HG03045 (cell line): ENCODE data around the gene CREB1.
"Not testable (repeated sequence)": the region's sequence is repeated elsewhere in the genome, so short reads cannot be mapped to it uniquely, and the experiment has no call there.

ENCODE experiments used
- ATAC-seq: cut with Tn5 transposase; IDR thresholded peaks from one replicate; pipeline ENCODE4 v1.9.1; 2021; ENCODE audit warnings: mild to moderate bottlenecking, moderate library complexity; ENCODE audit not compliant: unreplicated experiment

Gene CREB1

DNA sequence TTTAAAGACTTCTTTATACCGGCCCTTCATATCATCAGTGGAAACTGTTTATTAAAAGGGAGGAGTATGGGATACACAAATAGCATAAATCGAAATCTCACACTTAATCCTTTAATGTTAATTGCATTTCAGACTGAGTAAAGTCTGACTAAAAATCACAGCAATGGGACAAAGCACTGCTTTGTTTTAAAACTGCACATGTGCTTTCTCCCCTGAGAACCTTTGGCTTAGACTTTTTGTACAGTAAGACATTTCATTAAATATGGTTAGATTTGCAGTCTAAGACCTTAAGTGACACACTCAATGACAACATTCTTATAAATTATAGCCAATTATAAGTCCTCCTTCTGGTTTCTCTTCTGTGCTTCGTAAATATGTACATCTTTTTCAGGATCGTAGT lies 83.0 kb downstream of the CREB1 start:
- ATAC-seq = no peak

DNA sequence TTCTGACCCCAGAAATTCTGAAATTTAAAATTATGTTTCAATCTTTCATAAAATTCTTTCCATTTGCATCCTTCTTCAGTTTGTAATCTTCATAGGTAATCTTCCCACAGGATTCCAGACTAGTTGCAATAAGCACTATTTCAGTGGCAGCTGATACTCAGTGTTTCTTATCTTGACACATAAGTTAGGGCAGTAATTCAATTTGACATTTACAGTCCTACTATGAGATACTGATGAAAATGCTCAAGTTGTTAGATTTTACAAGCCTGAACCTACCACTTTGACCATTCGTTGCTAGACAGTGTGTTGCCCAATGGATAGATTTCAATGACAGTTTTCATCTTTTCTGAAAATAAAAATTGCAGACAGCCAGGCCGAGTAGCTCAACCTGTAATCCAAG lies 85.1 kb downstream of the CREB1 start:
- ATAC-seq = no peak

DNA sequence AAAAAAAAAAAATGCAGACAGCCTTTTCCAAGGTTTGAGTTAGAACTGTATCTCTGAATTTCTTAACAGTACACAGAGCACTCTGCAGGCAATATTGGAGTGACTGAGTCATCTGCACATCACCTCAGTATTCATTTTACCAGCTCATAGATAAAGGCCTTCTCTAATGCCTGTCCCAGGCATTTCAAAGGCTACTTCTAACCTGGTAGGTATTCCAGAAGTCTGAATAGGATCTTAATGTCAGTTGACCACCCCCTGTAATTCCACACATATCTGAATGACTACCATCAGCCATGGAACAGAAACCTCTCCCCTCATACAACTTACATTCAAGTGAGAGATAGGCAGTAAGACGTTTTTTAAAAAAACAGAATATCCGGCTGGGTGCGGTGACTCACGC lies 86.4 kb downstream of the CREB1 start:
- no peak for ATAC-seq

DNA sequence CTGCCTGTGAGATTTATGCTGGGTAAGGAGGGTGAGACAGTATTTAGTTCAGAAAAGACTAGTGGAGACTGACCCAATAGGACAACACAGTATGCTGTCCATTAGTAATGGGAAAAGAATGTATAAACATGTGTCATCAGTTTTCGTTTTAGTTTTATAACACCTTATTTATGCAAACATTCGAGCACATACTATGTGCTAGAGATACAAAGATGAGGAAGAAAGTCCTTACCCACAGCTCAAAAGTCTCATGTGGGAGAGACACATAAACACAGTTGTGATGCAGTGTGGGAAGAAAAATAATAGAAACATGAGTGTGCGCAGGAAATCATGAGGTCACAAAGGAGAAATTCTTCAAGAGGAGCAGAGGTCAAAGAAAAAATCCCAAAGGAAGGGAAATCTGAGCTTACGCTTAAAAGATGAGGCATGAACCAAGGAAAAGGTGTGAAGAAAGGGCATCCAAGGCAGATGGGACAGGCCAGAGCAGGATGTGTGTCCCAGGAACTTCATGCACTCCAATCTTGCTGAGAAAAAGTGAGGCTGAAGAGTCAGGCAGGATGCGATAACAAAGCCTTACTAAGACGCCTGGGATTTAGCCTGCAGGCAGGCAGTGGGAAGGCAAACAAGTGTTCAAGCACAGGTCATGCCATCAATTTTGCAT lies 87.4 kb downstream of the CREB1 start:
- no peak for ATAC-seq

DNA sequence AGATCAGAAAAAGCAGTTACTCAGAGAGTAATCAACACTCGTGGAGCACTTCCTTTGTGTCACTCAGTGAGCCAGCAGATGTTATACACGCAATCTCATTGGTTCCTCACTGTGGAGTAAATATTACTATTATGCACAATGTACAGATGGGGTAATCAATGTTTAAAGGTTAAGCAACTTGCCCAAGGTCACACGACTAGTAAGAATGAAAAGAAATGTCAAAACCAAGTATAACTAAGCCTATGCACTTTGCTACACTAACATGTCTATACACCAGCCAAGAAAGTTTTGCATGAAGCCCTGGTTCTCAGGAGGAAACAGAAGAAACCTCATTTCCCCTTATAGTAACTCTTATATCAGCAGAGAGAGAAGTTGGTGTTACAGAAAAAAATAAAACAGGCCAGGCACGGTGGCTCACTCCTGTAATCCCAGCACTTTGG lies 90.0 kb downstream of the CREB1 start:
- no peak for ATAC-seq

DNA sequence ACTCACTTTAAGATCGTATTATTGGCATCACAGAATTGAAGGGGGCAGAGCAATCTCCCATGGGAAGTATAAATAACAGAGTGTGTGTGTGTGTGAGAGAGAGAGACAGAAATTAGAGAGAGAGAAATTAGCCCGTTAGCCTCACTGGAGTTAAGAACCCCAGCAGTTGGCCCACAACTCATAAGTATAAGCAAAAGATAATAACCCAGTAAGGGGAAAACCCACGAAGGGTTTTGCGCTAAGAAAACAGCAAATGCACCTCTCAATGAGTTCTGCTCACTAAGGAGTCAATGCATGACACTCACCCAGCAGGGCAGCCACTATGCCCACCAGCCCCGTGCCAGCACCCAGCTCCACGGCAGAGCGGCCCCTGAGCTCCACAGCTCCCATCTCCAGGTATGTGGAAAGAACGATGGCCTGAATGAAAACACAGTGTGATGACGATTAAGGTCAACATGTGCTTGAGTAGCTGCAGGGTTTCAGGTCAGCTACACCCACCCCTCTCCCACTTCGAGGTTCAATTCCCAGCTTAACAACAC lies 91.8 kb downstream of the CREB1 start:
- no peak for ATAC-seq

DNA sequence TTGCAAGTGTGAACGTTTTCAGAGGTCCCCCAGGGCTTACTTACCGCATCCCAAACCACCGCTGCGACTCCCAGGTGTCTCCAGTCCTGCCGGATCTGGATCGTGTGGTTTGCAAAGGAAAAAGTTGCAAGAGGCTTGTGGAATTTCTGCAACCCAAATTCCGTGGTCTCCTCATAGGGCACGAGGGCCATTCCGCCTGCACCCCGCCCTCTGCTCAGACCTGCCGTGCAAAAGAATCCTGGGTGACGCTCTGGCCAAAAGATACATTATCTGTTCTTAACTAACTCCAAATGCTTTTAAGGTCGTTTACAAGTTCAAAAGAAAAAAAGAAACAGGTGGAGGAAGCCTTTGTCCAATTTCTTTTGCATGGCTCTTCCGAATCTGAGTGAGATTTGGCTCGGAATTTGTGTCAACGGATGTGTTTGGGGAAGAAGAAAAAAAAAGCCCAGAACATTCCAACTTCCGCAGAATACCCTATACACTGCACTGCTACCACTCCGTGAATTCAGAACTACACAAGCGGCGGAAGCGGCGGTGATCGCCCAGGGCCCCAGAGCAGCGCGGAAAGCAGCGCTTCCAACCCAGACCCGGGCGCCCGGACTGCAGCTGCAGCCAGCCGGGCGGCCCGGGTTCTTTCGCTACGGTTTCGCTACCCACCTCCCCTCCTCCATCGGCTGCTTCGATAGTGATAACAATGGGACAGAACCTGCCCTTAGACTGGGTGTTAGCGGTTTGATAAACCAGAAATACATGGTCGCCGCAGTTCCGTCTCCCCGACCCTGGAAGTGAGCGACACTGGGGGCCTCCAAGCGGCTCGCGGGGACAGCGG lies 94.6 kb downstream of the CREB1 start:
- peak; percentile 36 for ATAC-seq

DNA sequence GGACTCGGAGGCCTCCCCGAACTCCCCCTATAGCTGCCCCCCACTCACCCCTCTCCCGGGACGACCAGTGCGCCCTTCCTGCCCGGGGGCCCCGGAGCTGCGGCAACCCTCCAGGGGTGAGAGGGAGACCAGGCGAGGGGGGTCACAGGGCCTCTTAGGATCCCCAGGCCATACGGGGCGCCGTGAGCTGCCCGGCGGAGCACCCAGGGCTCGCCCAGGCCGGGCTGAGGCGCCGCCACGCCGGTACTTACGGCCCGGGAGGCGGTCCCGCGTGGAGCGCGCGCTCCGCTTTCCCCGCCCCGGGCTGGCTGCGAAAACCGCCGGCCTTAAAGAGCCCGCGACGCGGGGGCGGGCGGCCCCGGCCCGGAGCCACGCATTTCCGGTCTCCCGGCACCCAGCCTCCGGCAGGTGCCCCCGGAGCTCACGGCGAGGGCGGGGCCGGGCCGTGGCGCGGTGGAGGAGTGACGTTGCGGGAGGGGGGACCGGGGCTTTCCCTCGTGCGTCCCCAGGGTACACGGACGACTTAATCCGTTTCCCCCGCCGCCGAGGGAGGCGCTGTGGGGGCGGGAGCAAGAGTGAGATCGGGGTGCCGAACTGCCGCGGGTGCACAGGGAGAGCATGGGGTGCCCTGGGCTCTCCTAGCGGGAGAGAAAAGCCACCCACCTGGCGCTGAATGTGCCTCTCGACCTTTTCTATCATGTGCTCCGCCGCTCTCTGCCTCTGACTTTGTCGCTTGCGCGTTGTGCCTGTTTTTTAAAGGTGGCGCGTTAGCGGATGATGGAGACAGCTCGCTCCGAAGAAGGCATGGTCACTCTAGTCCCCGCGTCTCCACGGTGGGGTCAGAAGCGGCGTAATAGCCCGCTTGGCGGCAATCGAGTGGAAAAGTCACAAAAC lies 95.5 kb downstream of the CREB1 start, which contains the start of gene METTL21A:
METTL21A (minus strand) TSS at position 381 of the 894 bp plus-strand sequence. CDS start 1,019 bp downstream, outside the sequence.
- ATAC-seq = peak; percentile 63

DNA sequence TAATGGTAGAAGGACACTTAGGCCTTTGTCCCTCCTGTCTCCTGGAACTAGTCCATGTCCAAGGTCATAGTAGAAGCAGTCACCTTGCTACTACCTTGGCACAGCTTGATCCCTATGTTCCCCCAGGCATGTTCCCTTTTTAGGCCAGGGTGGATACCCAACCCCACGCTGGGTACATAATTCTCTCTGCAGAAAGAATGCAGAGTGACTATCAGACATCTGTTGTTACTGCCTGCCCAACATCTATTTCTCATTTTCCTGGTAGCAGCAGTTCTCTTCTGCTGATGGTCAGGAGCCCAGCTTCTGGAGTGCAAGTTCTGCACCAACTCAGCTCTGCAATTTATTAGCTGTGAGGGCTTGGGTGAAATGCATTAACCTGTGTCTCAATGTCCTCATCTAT lies 99.8 kb downstream of the CREB1 start:
- no peak for ATAC-seq

DNA sequence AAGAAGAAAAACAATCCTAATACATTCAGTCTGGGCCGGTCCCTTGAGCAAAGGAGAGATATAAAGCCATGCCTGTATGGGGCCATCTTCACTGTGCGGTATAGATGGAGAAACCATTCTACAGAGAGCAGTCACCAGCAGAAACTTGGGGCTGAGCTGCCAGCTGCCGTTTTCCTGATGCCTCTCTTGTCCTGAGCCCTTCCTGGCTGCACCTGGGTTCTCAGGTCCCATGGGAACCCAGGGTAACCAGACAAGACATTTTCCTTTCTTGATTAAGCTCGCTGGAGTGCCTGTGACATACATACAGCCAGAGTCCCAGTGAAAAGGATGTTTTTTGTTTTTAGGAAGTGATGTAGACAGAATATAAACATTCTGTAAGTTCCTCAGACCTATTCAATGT lies 100.7 kb downstream of the CREB1 start:
- ATAC-seq = no peak

DNA sequence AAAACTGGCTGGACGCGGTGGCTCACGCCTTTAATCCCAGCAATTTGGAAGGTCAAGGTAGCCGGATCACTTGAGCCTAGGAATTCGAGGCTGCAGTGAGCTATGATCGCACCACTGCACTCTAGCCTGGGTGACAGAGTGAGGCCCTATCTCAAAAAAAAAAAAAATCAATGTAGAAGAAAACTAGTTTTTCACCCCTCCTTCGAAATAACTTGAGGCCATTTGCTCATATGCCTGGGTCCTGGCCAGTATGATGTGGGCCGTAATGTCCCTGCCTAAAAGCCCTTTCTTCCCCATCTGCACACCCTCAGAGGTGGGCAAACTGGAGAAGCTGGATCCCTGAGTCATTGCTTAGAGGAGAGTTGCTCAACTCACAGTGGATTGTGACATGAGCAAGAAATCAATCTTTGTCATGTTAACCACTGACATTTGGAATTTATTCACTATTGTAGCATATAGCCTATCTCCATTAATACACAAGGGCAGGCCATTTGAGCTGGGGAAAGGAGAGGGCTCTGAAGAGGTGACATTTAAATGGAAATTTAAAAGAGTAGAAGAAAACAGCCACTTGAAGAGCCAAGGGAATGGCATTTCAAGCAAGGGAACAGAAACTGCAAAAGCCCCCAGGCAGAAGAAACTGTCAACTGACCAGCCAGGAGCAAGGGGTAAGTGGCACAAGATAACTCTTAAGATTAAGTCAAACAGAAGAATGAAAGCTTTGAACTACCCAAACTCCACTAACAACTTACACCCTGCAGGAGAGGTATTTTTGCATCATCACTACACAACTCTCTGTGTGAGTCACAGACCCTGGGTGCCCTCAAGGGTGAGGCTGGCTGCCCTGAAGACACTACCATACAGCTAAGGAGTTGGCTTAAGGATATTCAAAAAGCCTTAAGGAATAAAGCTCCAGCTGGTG lies 103.1 kb downstream of the CREB1 start:
- no peak for ATAC-seq

DNA sequence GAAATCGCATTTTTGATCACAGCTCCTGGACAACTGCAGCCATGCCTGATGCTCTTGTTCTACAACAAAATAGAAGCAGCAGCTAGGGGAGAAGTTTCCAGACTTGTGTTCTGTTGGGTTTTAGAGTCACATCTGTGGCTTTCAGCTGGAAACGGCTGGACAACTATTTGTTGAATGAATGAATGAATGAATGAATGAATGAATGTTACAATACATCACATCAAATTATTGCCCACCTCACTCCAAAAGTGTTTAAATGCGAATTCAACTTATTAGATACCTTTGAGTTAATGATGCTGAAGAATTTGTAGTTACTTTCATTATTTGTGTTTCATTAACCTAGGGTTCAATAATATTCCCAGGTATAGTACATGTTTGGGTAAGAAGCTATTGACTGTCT lies 103.9 kb downstream of the CREB1 start:
- no peak for ATAC-seq

DNA sequence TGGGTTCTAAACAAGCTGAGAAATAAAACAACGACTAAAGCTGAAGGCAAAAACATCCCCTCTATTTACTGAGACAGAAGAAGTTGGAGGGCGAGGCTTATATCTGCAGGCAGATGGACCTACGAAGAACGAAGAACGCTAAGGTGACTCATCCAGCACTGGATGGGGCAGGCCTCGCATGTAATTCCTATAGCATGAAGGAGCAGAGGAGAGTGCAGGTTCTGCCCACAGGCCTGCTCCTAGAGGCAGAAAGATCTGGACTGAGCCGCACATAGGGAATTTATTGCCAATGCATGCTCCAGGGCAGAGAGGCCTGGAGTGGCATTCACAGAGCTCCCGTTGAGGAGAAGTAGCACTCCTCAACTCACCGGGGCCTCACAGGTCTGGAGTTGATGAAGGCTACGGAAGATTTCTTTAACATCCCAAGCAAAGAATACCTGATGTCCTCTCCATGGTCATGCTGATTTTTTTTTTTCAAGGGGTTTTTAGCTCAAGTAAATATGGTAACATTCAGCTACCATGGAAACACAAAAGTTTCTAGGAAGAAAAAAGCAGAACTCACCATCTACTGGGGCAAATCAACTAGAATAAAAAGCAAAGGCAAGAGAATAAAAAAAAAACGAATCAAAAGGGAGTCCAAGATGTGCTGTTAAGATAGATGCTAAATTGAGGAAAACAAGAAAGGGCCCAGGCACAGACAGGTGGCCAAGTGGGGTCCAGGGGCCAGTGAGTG lies 105.9 kb downstream of the CREB1 start:
- no peak for ATAC-seq

DNA sequence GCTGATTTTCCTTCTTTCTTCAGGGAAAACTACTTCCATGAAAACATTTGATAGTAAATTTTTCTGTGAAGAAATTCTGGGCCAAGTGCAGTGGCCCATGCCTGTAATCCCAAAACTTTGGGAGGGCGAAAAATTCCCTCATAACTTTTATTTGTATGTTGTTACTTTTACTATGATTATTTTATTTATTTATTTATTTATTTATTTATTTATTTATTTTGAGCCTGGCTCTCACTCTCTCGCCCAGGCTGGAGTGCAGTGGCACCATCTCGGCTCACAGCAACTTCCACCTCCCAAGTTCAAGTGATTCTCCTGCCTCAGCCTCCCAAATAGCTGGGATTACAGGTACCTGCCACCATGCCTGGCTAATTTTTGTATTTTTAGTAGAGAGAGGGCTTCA lies 109.5 kb downstream of the CREB1 start:
- ATAC-seq = not testable (repeated sequence)

DNA sequence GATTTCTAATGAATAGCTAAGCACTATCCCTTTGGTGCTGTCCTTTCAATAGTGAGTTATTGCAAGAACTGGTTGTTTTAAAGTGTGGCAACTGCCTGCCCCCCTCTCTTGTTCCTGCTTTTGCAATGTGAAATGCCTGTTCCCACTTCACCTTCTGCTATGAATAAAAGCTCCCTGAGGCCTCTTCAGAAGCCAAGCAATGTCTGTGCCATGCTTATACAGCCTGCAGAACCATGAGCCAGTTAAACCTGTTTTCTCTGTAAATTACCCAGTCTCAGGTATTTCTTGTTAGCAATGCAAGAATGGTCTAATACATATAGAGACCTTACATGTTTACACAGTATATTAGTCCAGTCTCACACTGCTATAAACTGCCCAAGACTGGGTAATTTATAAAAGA lies 110.4 kb downstream of the CREB1 start:
- ATAC-seq = no peak

DNA sequence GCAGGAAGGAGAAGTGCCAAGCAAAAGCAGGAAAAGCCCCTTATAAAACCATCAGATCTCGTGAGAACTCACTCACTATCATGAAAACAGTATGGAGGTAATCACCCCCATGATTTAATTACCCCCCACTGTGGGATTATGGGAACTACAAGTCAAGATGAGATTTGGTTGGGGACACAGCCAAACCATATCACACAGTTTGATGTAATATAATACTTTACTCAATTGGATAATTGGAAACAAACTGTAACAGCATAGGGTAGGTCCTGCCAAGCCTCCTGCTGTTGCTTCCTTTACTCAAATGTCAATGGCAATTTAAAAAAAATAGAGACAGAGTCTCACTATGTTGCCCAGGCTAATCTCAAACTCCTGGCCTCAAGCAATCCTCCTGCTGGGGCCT lies 110.9 kb downstream of the CREB1 start:
- ATAC-seq = no peak

DNA sequence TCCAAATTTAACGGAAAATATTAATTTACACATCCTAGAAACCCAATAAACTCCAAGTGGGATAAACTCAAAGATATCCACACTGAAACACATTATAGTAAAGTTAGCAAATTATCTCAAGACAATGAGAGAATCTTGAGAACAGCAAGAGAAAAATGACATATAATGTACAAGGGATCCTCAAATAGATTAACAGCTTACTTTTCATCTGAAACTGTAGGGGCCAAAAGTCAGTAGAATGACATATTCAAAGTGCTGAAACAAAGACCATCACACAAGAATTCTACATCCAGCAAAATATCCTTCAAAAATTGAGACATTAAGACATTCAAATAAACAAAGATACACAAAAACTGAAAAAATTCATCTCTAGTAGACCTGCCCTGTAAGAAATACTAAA lies 114.1 kb downstream of the CREB1 start:
- ATAC-seq = no peak

DNA sequence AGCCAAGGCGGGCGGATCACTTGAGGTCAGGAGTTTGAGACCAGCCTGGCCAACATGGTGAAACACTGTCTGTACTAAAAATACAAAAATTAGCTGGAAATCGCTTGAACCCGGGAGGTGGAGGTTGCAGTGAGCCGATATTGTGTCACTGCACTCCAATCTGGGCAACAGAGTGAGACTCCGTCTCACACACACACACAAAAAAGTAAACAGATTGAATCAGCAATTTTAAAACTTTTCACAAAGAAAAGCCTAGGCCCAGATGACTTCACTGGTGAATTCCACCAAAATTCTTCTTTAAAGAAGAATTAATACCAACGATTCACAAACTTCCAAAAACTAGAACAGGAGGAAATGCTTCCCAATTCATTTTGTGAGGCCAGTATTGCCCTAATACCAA lies 116.8 kb downstream of the CREB1 start:
- not testable (repeated sequence) for ATAC-seq
